Neuron (in vitro differentiated cells): ENCODE measurements around the gene SCG5.

Experiments used
- H2AFZ ChIP-seq: one replicate; pipeline ENCODE4 v1.6.1; 2013; ENCODE audit warnings: low read depth, mild to moderate bottlenecking, inconsistent platforms, low read length, moderate library complexity
- H3K27me3 ChIP-seq: one replicate; pipeline ENCODE4 v1.6.1; 2013; ENCODE audit warnings: low read length; ENCODE audit not compliant: insufficient read depth
- H3K36me3 ChIP-seq: one replicate; pipeline ENCODE4 v1.6.1; 2013; ENCODE audit warnings: low read length; ENCODE audit not compliant: insufficient read depth
- H3K4me1 ChIP-seq: one replicate; pipeline ENCODE4 v1.6.1; 2013; ENCODE audit warnings: low read length; ENCODE audit not compliant: insufficient read depth
- H3K4me3 ChIP-seq: 2 replicates; pipeline ENCODE4 v1.5.1; 2013; ENCODE audit warnings: mild to moderate bottlenecking, low read length, moderate library complexity
- H3K9me3 ChIP-seq: one replicate; pipeline ENCODE4 v1.6.1; 2013; ENCODE audit warnings: low read length

Gene SCG5

GRCh38 chr15:32707436-32707835 is 65.9 kb downstream of the SCG5 start:
- no peaks in the 10 kb centered on the region for H3K9me3 ChIP-seq
- no peak overlapping the region for H3K4me3 ChIP-seq
- H3K4me1 ChIP-seq: no peaks in the 10 kb centered on the region
- H3K36me3 ChIP-seq: no peaks in the 10 kb centered on the region
- no peak overlapping the region for H2AFZ ChIP-seq
- peaks cover 12% of the 10 kb centered on the region for H3K27me3 ChIP-seq

- H3K4me3 ChIP-seq: no peak overlapping the region
- peaks cover 20% of the 10 kb centered on the region for H3K27me3 ChIP-seq
- no peaks in the 10 kb centered on the region for H3K36me3 ChIP-seq
Measured at GRCh38 chr15:32709295-32710033, 68.0 kb downstream of the SCG5 start.

GRCh38 chr15:32715276-32715675 is 73.8 kb downstream of the SCG5 start:
- H2AFZ ChIP-seq: no peak overlapping the region
- H3K9me3 ChIP-seq: no peaks in the 10 kb centered on the region
- H3K36me3 ChIP-seq: no peaks in the 10 kb centered on the region
- peaks cover 68% of the 10 kb centered on the region for H3K27me3 ChIP-seq
- H3K4me3 ChIP-seq: no peak overlapping the region
- peaks cover 10% of the 10 kb centered on the region for H3K4me1 ChIP-seq

More at GRCh38 chr15:32709295-32710033, 68.0 kb downstream of the SCG5 start:
- Histone ChIP-seq H3K4me1 (no peaks in the 10 kb centered on the region), H2AFZ (no peak overlapping the region), H3K9me3 (no peaks in the 10 kb centered on the region)

- Histone ChIP-seq H3K9me3 (no peaks in the 10 kb centered on the region), H3K4me1 (peaks cover 10% of the 10 kb centered on the region), H3K4me3 (no peak overlapping the region), H3K27me3 (peaks cover 69% of the 10 kb centered on the region), H2AFZ (no peak overlapping the region), H3K36me3 (no peaks in the 10 kb centered on the region)
Measured at GRCh38 chr15:32716216-32716914, 74.9 kb downstream of the SCG5 start.

DNA sequence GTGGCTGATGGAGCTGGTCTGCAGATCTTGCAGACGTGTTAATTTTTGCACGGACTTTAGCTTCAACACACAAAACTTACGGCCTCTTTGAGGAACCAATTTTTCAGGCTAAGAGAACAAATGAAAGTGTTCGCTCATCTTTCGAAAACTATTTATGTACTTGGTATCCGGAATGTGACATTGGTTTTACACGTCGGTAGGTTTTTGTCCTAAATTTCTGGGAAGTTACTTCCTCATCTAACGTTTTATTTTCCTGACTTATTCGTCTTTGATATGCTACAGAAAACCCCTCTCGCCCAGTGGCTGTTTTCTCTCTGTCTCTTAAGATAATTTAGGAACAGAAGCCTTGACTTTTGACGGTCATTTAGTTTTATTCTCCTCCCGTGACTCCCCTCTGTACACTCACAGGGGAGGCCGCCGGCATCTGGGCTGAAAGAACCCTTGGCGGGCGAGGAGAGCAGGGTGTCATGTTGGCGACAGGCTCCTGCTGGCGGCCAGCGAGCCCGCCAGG is 75.5 kb downstream of the SCG5 start:
- H3K4me3 ChIP-seq: no peak overlapping the region
- H3K27me3 ChIP-seq: peaks cover 69% of the 10 kb centered on the region
- H3K4me1 ChIP-seq: peaks cover 10% of the 10 kb centered on the region
- H2AFZ ChIP-seq: peak overlapping the region; percentile 50
- H3K36me3 ChIP-seq: no peaks in the 10 kb centered on the region
- H3K9me3 ChIP-seq: no peaks in the 10 kb centered on the region

GRCh38 chr15:32717426-32718226 is 76.1 kb downstream of the SCG5 start, which contains the start of gene GREM1:
TSS of gene GREM1 (plus strand) at chr15:32718004. CDS start at chr15:32730691, 12,687 bp downstream.
- Histone ChIP-seq H2AFZ (peak within 1 kb of the TSS; percentile 50), H3K4me1 (peaks cover 10% of the 10 kb centered on the region), H3K27me3 (peaks cover 64% of the 10 kb centered on the region), H3K9me3 (no peaks in the 10 kb centered on the region), H3K36me3 (no peaks in the 10 kb centered on the region), H3K4me3 (peak within 1 kb of the TSS; percentile 34)

- peaks cover 10% of the 10 kb centered on the region for H3K4me1 ChIP-seq
- H3K36me3 ChIP-seq: no peaks in the 10 kb centered on the region
- H2AFZ ChIP-seq: peak overlapping the region; percentile 50
- peaks cover 70% of the 10 kb centered on the region for H3K27me3 ChIP-seq
- H3K4me3 ChIP-seq: peak overlapping the region; percentile 34
- no peaks in the 10 kb centered on the region for H3K9me3 ChIP-seq
Measured at GRCh38 chr15:32718227-32718820, 76.8 kb downstream of the SCG5 start.

- Histone ChIP-seq H3K9me3 (no peaks in the 10 kb centered on the region), H3K36me3 (no peaks in the 10 kb centered on the region), H3K4me3 (no peak overlapping the region), H2AFZ (peak overlapping the region; percentile 50), H3K4me1 (peaks cover 10% of the 10 kb centered on the region), H3K27me3 (peaks cover 64% of the 10 kb centered on the region)
Measured at GRCh38 chr15:32718821-32719716, 77.6 kb downstream of the SCG5 start.

GRCh38 chr15:32721596-32721995 is 80.1 kb downstream of the SCG5 start:
- H3K27me3 ChIP-seq: peaks cover 44% of the 10 kb centered on the region
- no peaks in the 10 kb centered on the region for H3K36me3 ChIP-seq
- H2AFZ ChIP-seq: no peak overlapping the region
- no peak overlapping the region for H3K4me3 ChIP-seq
- no peaks in the 10 kb centered on the region for H3K9me3 ChIP-seq
- H3K4me1 ChIP-seq: peaks cover 10% of the 10 kb centered on the region

DNA sequence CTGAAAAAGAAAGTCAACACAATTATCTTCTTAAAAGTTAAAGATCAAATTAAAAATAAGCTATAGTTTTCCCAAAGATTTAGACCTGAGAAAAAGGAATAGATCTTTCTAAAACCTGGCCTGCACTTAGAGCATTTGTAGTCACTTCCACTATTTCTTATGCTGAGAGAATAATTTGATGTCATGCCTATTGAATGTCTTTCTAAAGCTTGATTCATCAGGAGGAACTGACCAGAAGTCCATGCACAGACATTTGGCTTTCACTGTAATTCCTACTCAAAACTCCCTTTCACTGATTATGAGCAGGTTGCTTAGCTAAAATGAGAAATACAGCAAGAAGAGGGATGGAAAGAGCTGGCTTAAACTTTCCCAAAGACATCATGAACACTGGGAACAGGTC is 80.6 kb downstream of the SCG5 start:
- H3K27me3 ChIP-seq: peaks cover 38% of the 10 kb centered on the region
- peaks cover 10% of the 10 kb centered on the region for H3K4me1 ChIP-seq
- H3K4me3 ChIP-seq: no peak overlapping the region
- no peaks in the 10 kb centered on the region for H3K9me3 ChIP-seq
- no peaks in the 10 kb centered on the region for H3K36me3 ChIP-seq
- H2AFZ ChIP-seq: no peak overlapping the region

- peaks cover 29% of the 10 kb centered on the region for H3K27me3 ChIP-seq
- peaks cover 4% of the 10 kb centered on the region for H3K4me1 ChIP-seq
- H3K9me3 ChIP-seq: no peaks in the 10 kb centered on the region
- no peaks in the 10 kb centered on the region for H3K36me3 ChIP-seq
- H2AFZ ChIP-seq: no peak overlapping the region
- no peak overlapping the region for H3K4me3 ChIP-seq
Measured at GRCh38 chr15:32723171-32723948, 81.8 kb downstream of the SCG5 start.
